ENCODE data around the gene SS18L1. TPM values are rescaled to one million over a fixed set of nuclear protein-coding genes. Genes with fewer than 3 reads are reported as not detected.

Gene SS18L1
- total RNA-seq, 1 donor: 58.2 TPM

GRCh38 chr20:62168890-62169435 lies 25.4 kb downstream of the SS18L1 start:
- no peak for DNase-seq (ENCODE audit: low read depth in 2 of 3, low spot score in 2 of 3)

- DNase-seq (ENCODE audit: low read depth in 2 of 3, low spot score in 2 of 3): no peak
These were observed 27.0 kb downstream of the SS18L1 start for GRCh38 chr20:62170536-62170935.

- DNase-seq (ENCODE audit: low read depth in 2 of 3, low spot score in 2 of 3): no peak
These were observed 27.7 kb downstream of the SS18L1 start for GRCh38 chr20:62171245-62171644.

- no peak for DNase-seq (ENCODE audit: low read depth in 2 of 3, low spot score in 2 of 3)
These were observed 29.1 kb downstream of the SS18L1 start for GRCh38 chr20:62172666-62173065.

- DNase-seq (ENCODE audit: low read depth in 2 of 3, low spot score in 2 of 3): no peak
These were observed 30.6 kb downstream of the SS18L1 start for GRCh38 chr20:62174021-62174804.

GRCh38 chr20:62174870-62175624 lies 31.5 kb downstream of the SS18L1 start:
- no peak for DNase-seq (ENCODE audit: low read depth in 2 of 3, low spot score in 2 of 3)

- no peak for DNase-seq (ENCODE audit: low read depth in 2 of 3, low spot score in 2 of 3)
These were observed 32.1 kb downstream of the SS18L1 start for GRCh38 chr20:62175711-62176110.

GRCh38 chr20:62176866-62177265 lies 33.3 kb downstream of the SS18L1 start:
- DNase-seq (ENCODE audit: low read depth in 2 of 3, low spot score in 2 of 3): no peak

GRCh38 chr20:62177307-62177706 lies 33.7 kb downstream of the SS18L1 start:
- DNase-seq (ENCODE audit: low read depth in 2 of 3, low spot score in 2 of 3): no peak

- DNase-seq (ENCODE audit: low read depth in 2 of 3, low spot score in 2 of 3): no peak
These were observed 35.0 kb downstream of the SS18L1 start for GRCh38 chr20:62178316-62179161.

- DNase-seq (ENCODE audit: low read depth in 2 of 3, low spot score in 2 of 3): no peak
These were observed 35.6 kb downstream of the SS18L1 start for GRCh38 chr20:62179162-62179504.

GRCh38 chr20:62181808-62182207 lies 38.2 kb downstream of the SS18L1 start:
- DNase-seq (ENCODE audit: low read depth in 2 of 3, low spot score in 2 of 3): no peak

- DNase-seq (ENCODE audit: low read depth in 2 of 3, low spot score in 2 of 3): peak; percentile 86 to 98 (median 96)
These were observed 39.2 kb downstream of the SS18L1 start, which contains the start of gene MTG2 for GRCh38 chr20:62182469-62183425. Gene MTG2, plus strand, starts transcription at chr20:62183028. Its CDS starts 10,393 bp downstream, at chr20:62193421.

GRCh38 chr20:62183426-62184142 lies 40.0 kb downstream of the SS18L1 start:
- peak in 1 of 3 donors; percentile 4 for DNase-seq (ENCODE audit: low read depth in 2 of 3, low spot score in 2 of 3)

- no peak for DNase-seq (ENCODE audit: low read depth in 2 of 3, low spot score in 2 of 3)
These were observed 42.5 kb downstream of the SS18L1 start for GRCh38 chr20:62186096-62186426.

- no peak for DNase-seq (ENCODE audit: low read depth in 2 of 3, low spot score in 2 of 3)
These were observed 43.6 kb downstream of the SS18L1 start for GRCh38 chr20:62186887-62187866.

- no peak for DNase-seq (ENCODE audit: low read depth in 2 of 3, low spot score in 2 of 3)
These were observed 47.3 kb downstream of the SS18L1 start for GRCh38 chr20:62190639-62191411.
